CD14-positive monocyte (primary cell): Measurements from ENCODE around the gene IDH1. TPM values are rescaled to one million over a fixed set of nuclear protein-coding genes. Genes with fewer than 3 reads are reported as not detected.

ENCODE experiments used
- DNase-seq, 3 donors: peaks; one replicate each; pipeline ENCODE4 v3.0.0-alpha.2; 2011 to 2022
- H2AFZ ChIP-seq: 2 replicates; pipeline ENCODE4 v1.6.0; 2012; ENCODE audit warnings: mild to moderate bottlenecking, low read depth, low read length, inconsistent platforms; ENCODE audit not compliant: insufficient read depth, poor library complexity, severe bottlenecking
- H3K27ac ChIP-seq, 2 donors: 1 replicate in 1 of 2; 2 replicates in 1 of 2; pipeline ENCODE4 v1.5.1; 2012 to 2013; ENCODE audit warnings: low read length in 2 of 2, control low read depth in 1 of 2, inconsistent platforms in 1 of 2, low read depth in 1 of 2, mild to moderate bottlenecking in 1 of 2
- H3K27me3 ChIP-seq, 2 donors: one replicate each; pipeline versions ENCODE4 v1.6.0 to v1.6.1; 2011 to 2013; ENCODE audit warnings: low read length in 2 of 2; ENCODE audit not compliant: control insufficient read depth in 2 of 2, insufficient read depth in 2 of 2
- H3K36me3 ChIP-seq, 2 donors: replicated peaks in 1 of 2; 1 replicate in 1 of 2; 2 replicates in 1 of 2; pipeline versions ENCODE4 v1.5.1 to v1.6.1; 2012 to 2013; ENCODE audit warnings: low read length in 2 of 2, control low read depth in 1 of 2, inconsistent platforms in 1 of 2, mild to moderate bottlenecking in 1 of 2; ENCODE audit not compliant: insufficient read depth in 2 of 2, control insufficient read depth in 1 of 2
- H3K4me1 ChIP-seq, 2 donors: 1 replicate in 1 of 2; 2 replicates in 1 of 2; pipeline versions ENCODE4 v1.5.1 to v1.6.1; 2012 to 2013; ENCODE audit warnings: low read length in 2 of 2, control low read depth in 1 of 2, inconsistent platforms in 1 of 2, mild to moderate bottlenecking in 1 of 2, moderate library complexity in 1 of 2; ENCODE audit not compliant: insufficient read depth in 2 of 2, control insufficient read depth in 1 of 2
- H3K4me2 ChIP-seq: replicated peaks from 2 replicates; pipeline ENCODE3; 2012; ENCODE audit warnings: low read length, moderate library complexity, mild to moderate bottlenecking; ENCODE audit not compliant: poor library complexity, severe bottlenecking; ENCODE audit errors: extremely low read depth
- H3K4me3 ChIP-seq, 3 experiments: fragments of 200-600 bp in 1 of 3; sonication (generic) in 1 of 3; replicated peaks in 1 of 3; 1 replicate in 2 of 3; 2 replicates in 1 of 3; pipeline ENCODE4 v1.5.1; 2011 to 2013; ENCODE audit warnings: low read length in 3 of 3, mild to moderate bottlenecking in 3 of 3, control low read depth in 2 of 3, low read depth in 2 of 3, inconsistent platforms in 1 of 3, moderate library complexity in 1 of 3
- H3K79me2 ChIP-seq: 2 replicates; pipeline ENCODE4 v1.6.0; 2012; ENCODE audit warnings: mild to moderate bottlenecking, control low read depth, inconsistent platforms, low read length, moderate library complexity; ENCODE audit not compliant: insufficient read depth
- H3K9ac ChIP-seq: 2 replicates; pipeline ENCODE4 v1.6.0; 2017; ENCODE audit warnings: low read length, mild to moderate bottlenecking; ENCODE audit not compliant: insufficient read depth, poor library complexity, severe bottlenecking
- H3K9me3 ChIP-seq, 2 donors: replicated peaks in 1 of 2; 1 replicate in 1 of 2; 2 replicates in 1 of 2; pipeline versions ENCODE4 v1.5.1 to v1.6.1; 2012 to 2013; ENCODE audit warnings: low read length in 2 of 2, control low read depth in 1 of 2; ENCODE audit not compliant: control insufficient read depth in 1 of 2, insufficient read depth in 1 of 2
- H4K20me1 ChIP-seq: 2 replicates; pipeline ENCODE4 v1.6.0; 2012; ENCODE audit warnings: mild to moderate bottlenecking, low read length, control low read depth, moderate library complexity; ENCODE audit not compliant: insufficient read depth
- H3K27ac Mint-ChIP-seq, 7 donors: one replicate each; pipeline ENCODE4 v1.8.0; 2020; ENCODE audit warnings: mild to moderate bottlenecking in 7 of 7, mixed read lengths in 7 of 7, moderate library complexity in 6 of 7, inconsistent platforms in 2 of 7
- H3K27me3 Mint-ChIP-seq, 3 donors: one replicate each; pipeline ENCODE4 v1.8.0; 2021 to 2022; ENCODE audit warnings: low read depth in 3 of 3, mild to moderate bottlenecking in 3 of 3, mixed read lengths in 3 of 3, moderate library complexity in 3 of 3, inconsistent platforms in 1 of 3
- H3K36me3 Mint-ChIP-seq, 2 donors: one replicate each; pipeline ENCODE4 v1.8.0; 2020; ENCODE audit warnings: mixed read lengths in 2 of 2, inconsistent platforms in 1 of 2, mild to moderate bottlenecking in 1 of 2
- H3K4me1 Mint-ChIP-seq: one replicate; pipeline ENCODE4 v1.8.0; 2020; ENCODE audit warnings: mild to moderate bottlenecking, mixed read lengths
- H3K4me3 Mint-ChIP-seq, 2 donors: one replicate each; pipeline ENCODE4 v1.8.0; 2020; ENCODE audit warnings: mild to moderate bottlenecking in 2 of 2, mixed read lengths in 2 of 2, moderate library complexity in 1 of 2
- H3K9me3 Mint-ChIP-seq, 7 donors: one replicate each; pipeline ENCODE4 v1.8.0; 2020 to 2022; ENCODE audit warnings: mixed read lengths in 7 of 7, mild to moderate bottlenecking in 6 of 7, moderate library complexity in 6 of 7, inconsistent platforms in 2 of 7
- WGBS: methylation state at CpG from one replicate; pipeline ENCODE4 v1.1.5; 2013; ENCODE audit warnings: missing lambda C conversion rate; ENCODE audit not compliant: insufficient coverage; 5-methylcytosine and 5-hydroxymethylcytosine counted together
- intact Hi-C, 2 donors: fragments of 100-400 bp; cut with micrococcal nuclease; formaldehyde crosslinking; loops; one replicate each; pipeline versions ENCODE4 v1.15.0 to v1.15.1; 2023
- polyA plus RNA-seq, 3 donors: library from polyadenylated mRNA; depleted of rRNA in 1 of 3; unstranded in 2 of 3; stranded (reverse) in 1 of 3; fragments of 300-500 nt in 2 of 3; fragments of >200 nt in 1 of 3; fragmentation: Illumina TruSeq in 2 of 3; gene quantifications; 1 replicate in 2 of 3; 2 replicates in 1 of 3; pipeline ENCODE4 v1.2.3, GENCODE V29; 2012 to 2021
- TF ChIP-seq, protein P1 (sequence below): fragments of 200-600 bp; IDR thresholded peaks from one replicate; pipeline ENCODE4 v1.8.0; 2022; ENCODE audit warnings: antibody characterized with exemption, mild to moderate bottlenecking

IDH1 gene
- polyA plus RNA-seq, 3 donors: 33.6 to 120 (median 115) TPM

DNA sequence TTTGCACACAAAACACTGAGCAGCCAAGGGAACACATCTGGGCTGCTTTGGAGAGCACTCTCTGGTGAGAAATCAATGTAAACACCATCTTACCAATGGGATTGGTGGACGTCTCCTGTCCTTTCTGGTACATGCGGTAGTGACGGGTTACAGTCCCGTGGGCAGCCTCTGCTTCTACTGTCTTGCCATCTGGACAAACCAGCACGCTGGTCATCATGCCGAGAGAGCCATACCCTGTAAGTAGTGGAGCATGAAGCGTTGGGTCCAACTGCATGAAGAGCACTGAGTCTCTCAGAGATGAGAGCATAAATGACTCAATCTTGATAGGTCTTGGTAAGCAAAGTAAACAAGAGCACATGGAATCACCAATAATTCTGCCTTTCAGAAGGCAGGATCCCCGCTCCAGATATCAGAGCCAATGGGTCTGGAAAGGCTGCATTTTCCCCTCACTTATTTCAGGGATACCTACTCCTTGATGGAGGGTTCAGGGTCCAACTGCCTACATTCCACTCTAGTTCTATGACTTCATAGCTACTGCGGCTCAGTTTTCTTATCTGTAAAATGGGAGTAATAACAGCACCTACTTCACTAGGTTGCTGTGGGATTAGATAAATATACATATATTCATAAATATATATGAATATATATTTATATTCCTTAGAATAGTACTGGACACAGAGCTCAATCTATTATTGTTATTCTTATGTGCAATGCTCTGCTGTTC is 14.9 kb downstream of the IDH1 start:
- no peak overlapping the region for H3K27ac ChIP-seq
- Mint-ChIP-seq H3K4me3 (no peak overlapping the region), H3K27ac (peak overlapping the region in 5 of 7 donors; percentile 30 to 81 (median 44)), H3K36me3 (peaks cover 84 to 97% of the 10 kb centered on the region in 2 donors), H3K4me1 (no peaks in the 10 kb centered on the region), H3K9me3 (peaks cover 0 to 6% (median 0%) of the 10 kb centered on the region in 7 donors), H3K27me3 (peaks cover 0 to 1% (median 0%) of the 10 kb centered on the region in 3 donors)
- H3K79me2 ChIP-seq: peaks cover 10% of the 10 kb centered on the region
- TF ChIP-seq, protein P1, sequence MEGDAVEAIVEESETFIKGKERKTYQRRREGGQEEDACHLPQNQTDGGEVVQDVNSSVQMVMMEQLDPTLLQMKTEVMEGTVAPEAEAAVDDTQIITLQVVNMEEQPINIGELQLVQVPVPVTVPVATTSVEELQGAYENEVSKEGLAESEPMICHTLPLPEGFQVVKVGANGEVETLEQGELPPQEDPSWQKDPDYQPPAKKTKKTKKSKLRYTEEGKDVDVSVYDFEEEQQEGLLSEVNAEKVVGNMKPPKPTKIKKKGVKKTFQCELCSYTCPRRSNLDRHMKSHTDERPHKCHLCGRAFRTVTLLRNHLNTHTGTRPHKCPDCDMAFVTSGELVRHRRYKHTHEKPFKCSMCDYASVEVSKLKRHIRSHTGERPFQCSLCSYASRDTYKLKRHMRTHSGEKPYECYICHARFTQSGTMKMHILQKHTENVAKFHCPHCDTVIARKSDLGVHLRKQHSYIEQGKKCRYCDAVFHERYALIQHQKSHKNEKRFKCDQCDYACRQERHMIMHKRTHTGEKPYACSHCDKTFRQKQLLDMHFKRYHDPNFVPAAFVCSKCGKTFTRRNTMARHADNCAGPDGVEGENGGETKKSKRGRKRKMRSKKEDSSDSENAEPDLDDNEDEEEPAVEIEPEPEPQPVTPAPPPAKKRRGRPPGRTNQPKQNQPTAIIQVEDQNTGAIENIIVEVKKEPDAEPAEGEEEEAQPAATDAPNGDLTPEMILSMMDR: no peak
- no peak overlapping the region for H3K9ac ChIP-seq
- H3K4me2 ChIP-seq: no peak overlapping the region
- peaks cover 88 to 100% of the 10 kb centered on the region in 2 donors for H3K36me3 ChIP-seq
- H3K4me1 ChIP-seq: no peaks in the 10 kb centered on the region
- H2AFZ ChIP-seq: no peak overlapping the region
- no peak overlapping the region for H3K4me3 ChIP-seq
- WGBS: 100% methylated on average over 4 of the region's 9 CpGs
- DNase-seq: no peak
- H4K20me1 ChIP-seq: no peaks in the 10 kb centered on the region
- H3K27me3 ChIP-seq: no peaks in the 10 kb centered on the region
- intact Hi-C loops: no loop called here
- no peaks in the 10 kb centered on the region for H3K9me3 ChIP-seq

DNA sequence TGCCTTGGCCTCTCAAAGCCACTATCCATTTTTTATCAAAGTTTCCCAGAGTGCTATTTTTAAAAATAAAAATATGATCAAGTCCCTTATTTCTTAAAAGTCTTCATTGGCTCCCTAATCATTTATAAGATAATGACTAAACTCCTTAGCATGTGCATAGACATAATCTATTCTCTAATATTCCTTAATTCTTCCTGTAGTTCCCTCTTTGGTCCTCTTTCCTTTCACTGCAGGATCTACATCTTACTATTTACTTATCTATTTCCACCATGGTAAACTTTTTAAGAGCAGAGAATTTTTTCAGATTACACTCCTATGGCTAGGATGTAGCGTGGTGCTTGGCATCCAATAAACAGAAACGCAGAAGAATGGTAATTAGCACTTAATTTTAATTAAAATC is 19.0 kb downstream of the IDH1 start:
- no CpG with 5 or more reads among the region's 2 CpGs for WGBS
- H3K27me3 ChIP-seq: no peaks in the 10 kb centered on the region
- peaks cover 50 to 62% of the 10 kb centered on the region in 2 donors for H3K36me3 ChIP-seq
- H3K36me3 Mint-ChIP-seq: peaks cover 47 to 59% of the 10 kb centered on the region in 2 donors
- H3K4me3 Mint-ChIP-seq: no peak overlapping the region
- intact Hi-C loops: no loop called here
- peaks cover 0 to 2% (median 1%) of the 10 kb centered on the region in 3 donors for H3K27me3 Mint-ChIP-seq
- H2AFZ ChIP-seq: no peak overlapping the region
- no peak for DNase-seq
- no peak overlapping the region for H3K4me3 ChIP-seq
- no peak overlapping the region for H3K9ac ChIP-seq
- H3K27ac ChIP-seq: no peak overlapping the region
- TF ChIP-seq, protein P1: no peak
- H3K27ac Mint-ChIP-seq: no peak overlapping the region
- H3K4me2 ChIP-seq: no peak overlapping the region
- no peaks in the 10 kb centered on the region for H3K4me1 ChIP-seq
- no peaks in the 10 kb centered on the region for H3K79me2 ChIP-seq
- peaks cover 0 to 7% of the 10 kb centered on the region in 2 donors for H3K9me3 ChIP-seq
- H4K20me1 ChIP-seq: no peaks in the 10 kb centered on the region
- H3K4me1 Mint-ChIP-seq: no peaks in the 10 kb centered on the region
- peaks cover 6 to 18% (median 12%) of the 10 kb centered on the region in 7 donors for H3K9me3 Mint-ChIP-seq
